Fibroblast of villous mesenchyme (primary cell): ENCODE data around the gene AGER. TPM values are rescaled to one million over a fixed set of nuclear protein-coding genes. Genes with fewer than 3 reads are reported as not detected.

Experiments
- DNase-seq: peaks from one replicate; pipeline ENCODE4 v3.0.0-alpha.2; 2010; ENCODE audit warnings: low read depth
- H3K4me3 ChIP-seq: 2 replicates; pipeline ENCODE4 v1.5.1; 2011; ENCODE audit warnings: low read depth, mild to moderate bottlenecking, low read length
- CTCF ChIP-seq: IDR thresholded peaks from 2 replicates; pipeline ENCODE4 v1.5.1; 2012; ENCODE audit warnings: low read depth, mild to moderate bottlenecking, low read length; ENCODE audit not compliant: insufficient read depth
- total RNA-seq: library from RNA; depleted of rRNA; stranded (reverse); fragments of >200 nt; gene quantifications from 2 replicates; pipeline ENCODE4 v1.2.3, GENCODE V29; 2012

Gene AGER
- total RNA-seq, 1 donor, result 0.86 TPM

GRCh38 chr6:32173051-32173727 is 10.9 kb downstream of the AGER start:
- DNase-seq, result no peak

GRCh38 chr6:32171234-32171633 is 12.8 kb downstream of the AGER start:
- TF ChIP-seq CTCF, result no peak
- DNase-seq, result no peak
- H3K4me3 ChIP-seq, result no peak overlapping the region

More at GRCh38 chr6:32173051-32173727, 10.9 kb downstream of the AGER start:
- H3K4me3 ChIP-seq, result no peak overlapping the region
- TF ChIP-seq CTCF, result no peak

GRCh38 chr6:32170294-32170693 is 13.8 kb downstream of the AGER start:
- no peak overlapping the region for H3K4me3 ChIP-seq
- no peak for DNase-seq
- TF ChIP-seq CTCF, result no peak

- no peak for DNase-seq
- no peak overlapping the region for H3K4me3 ChIP-seq
- TF ChIP-seq CTCF, result no peak
These were observed 15.1 kb downstream of the AGER start for GRCh38 chr6:32168807-32169591.

- no peak for DNase-seq
- no peak overlapping the region for H3K4me3 ChIP-seq
- no peak for TF ChIP-seq CTCF
These were observed 15.7 kb downstream of the AGER start for GRCh38 chr6:32168350-32168749.

- no peak for DNase-seq
- H3K4me3 ChIP-seq, result no peak overlapping the region
- no peak for TF ChIP-seq CTCF
These were observed 16.2 kb downstream of the AGER start for GRCh38 chr6:32167761-32168262.
